ENCODE results near the gene CABCOCO1. TPM values are rescaled to one million over a fixed set of nuclear protein-coding genes. Genes with fewer than 3 reads are reported as not detected.

Gene CABCOCO1
- total RNA-seq, 1 donor, result 6.2 TPM

DNA sequence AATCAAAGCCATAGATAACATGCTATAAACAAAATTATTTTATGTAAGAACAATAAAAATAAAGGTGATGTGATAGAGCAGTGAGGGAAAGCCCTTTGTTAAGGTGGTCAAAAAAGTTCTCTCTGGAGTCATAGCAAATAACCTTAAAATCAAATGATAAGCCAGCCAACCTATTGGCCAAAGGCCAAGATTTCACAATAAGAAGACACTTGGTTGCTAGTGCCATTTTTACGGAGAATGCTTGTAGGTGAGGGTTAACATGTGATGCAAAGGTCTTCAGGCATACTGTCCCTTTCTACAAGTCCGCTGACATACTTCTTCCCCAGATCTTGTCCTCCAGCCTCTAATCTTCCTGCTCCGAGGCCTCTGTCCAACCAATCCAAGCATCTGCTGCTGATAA is 140.5 kb downstream of the CABCOCO1 start:
- no peak for DNase-seq (ENCODE audit: low read depth)
- TF ChIP-seq, protein P1, sequence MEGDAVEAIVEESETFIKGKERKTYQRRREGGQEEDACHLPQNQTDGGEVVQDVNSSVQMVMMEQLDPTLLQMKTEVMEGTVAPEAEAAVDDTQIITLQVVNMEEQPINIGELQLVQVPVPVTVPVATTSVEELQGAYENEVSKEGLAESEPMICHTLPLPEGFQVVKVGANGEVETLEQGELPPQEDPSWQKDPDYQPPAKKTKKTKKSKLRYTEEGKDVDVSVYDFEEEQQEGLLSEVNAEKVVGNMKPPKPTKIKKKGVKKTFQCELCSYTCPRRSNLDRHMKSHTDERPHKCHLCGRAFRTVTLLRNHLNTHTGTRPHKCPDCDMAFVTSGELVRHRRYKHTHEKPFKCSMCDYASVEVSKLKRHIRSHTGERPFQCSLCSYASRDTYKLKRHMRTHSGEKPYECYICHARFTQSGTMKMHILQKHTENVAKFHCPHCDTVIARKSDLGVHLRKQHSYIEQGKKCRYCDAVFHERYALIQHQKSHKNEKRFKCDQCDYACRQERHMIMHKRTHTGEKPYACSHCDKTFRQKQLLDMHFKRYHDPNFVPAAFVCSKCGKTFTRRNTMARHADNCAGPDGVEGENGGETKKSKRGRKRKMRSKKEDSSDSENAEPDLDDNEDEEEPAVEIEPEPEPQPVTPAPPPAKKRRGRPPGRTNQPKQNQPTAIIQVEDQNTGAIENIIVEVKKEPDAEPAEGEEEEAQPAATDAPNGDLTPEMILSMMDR (IDR thresholded peaks at IDR 0.05; ENCODE audit: insufficient read depth, low read length), result no peak

GRCh38 chr10:61804414-61804813 is 141.7 kb downstream of the CABCOCO1 start:
- no peak overlapping the region for H3K4me3 ChIP-seq (ENCODE audit: low read depth, low read length)
- DNase-seq (ENCODE audit: low read depth), result peak; percentile 49
- TF ChIP-seq, protein P1 (IDR thresholded peaks at IDR 0.05; ENCODE audit: insufficient read depth, low read length), result no peak

More for the DNA sequence above, 140.5 kb downstream of the CABCOCO1 start:
- no peak overlapping the region for H3K4me3 ChIP-seq (ENCODE audit: low read depth, low read length)

DNA sequence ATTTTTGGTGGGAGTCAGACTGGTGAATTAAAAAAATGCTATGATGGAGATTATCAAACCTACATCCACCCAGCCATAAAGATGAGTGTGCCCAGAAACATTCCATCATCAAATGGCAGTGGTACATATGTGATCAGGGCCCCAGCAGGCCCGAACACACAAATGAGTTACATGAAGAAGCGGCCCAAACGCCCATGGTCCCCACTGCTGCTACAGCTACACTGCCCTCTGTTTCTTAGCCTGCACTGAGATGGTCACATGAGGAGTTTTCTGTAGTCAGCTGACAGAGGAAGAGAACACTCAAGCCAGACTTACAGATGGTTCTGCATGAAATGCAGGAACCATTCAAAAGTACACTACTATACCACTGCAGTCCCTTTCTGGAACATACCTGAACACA is 142.4 kb downstream of the CABCOCO1 start:
- TF ChIP-seq, protein P1 (IDR thresholded peaks at IDR 0.05; ENCODE audit: insufficient read depth, low read length), result no peak
- no peak for DNase-seq (ENCODE audit: low read depth)
- no peak overlapping the region for H3K4me3 ChIP-seq (ENCODE audit: low read depth, low read length)

- DNase-seq (ENCODE audit: low read depth), result no peak
- H3K4me3 ChIP-seq (ENCODE audit: low read depth, low read length), result no peak overlapping the region
- TF ChIP-seq, protein P1 (IDR thresholded peaks at IDR 0.05; ENCODE audit: insufficient read depth, low read length), result no peak
Observed at GRCh38 chr10:61810263-61810662, 147.5 kb downstream of the CABCOCO1 start.

DNA sequence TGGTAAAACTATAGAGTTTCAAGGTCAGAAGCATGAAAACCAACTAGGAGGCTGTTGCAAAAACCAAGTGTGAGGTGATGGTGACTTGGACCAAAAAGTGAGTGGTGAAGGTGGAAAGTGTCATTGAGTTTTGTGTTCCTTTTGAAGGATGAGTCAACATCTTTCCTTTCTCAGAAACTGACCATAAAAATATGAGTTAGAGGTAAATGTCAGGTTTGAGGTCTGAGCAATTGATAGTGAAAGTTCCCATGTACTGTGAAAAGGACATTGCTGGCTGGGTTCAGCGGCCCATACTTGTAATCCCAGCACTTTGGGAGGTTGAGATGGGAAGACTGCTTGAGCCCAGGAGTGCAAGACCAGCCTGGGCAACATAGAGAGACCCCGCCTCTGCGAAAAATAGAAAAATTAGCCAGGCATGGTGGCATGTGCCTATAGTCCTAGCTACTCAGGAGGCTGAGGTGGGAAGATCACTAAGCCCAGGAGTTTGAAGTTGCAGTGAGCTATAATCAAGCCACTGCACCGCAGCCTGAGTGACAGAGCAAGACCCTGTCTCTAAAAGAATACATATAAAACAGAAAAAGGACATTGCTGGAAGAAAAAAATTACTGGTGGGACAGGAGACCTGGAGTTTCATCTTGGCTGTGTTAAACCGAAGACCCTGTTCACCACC is 149.5 kb downstream of the CABCOCO1 start:
- H3K4me3 ChIP-seq (ENCODE audit: low read depth, low read length), result no peak overlapping the region
- no peak for DNase-seq (ENCODE audit: low read depth)
- TF ChIP-seq, protein P1 (IDR thresholded peaks at IDR 0.05; ENCODE audit: insufficient read depth, low read length), result no peak

DNA sequence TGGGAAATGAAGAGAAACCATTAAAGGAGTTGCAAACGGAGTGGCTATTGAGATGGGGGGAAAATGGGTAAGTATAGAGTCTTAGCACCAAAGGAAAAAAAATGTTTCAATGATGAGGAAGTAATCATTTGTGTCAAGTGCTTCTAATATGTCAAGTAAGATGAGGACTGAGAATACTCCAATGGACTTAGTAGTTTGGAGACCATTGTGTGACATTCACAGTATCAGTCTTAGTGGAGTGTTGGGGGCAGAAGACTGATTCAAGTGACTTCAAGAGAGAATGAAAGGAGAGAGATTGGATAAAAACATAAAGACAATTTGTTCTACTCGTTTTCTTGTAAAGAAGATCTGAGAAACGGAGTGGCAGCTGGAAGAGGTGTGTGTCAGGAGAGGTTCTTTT is 150.2 kb downstream of the CABCOCO1 start:
- no peak overlapping the region for H3K4me3 ChIP-seq (ENCODE audit: low read depth, low read length)
- DNase-seq (ENCODE audit: low read depth), result no peak
- TF ChIP-seq, protein P1 (IDR thresholded peaks at IDR 0.05; ENCODE audit: insufficient read depth, low read length), result no peak

GRCh38 chr10:61814160-61814559 is 151.4 kb downstream of the CABCOCO1 start:
- DNase-seq (ENCODE audit: low read depth), result no peak
- H3K4me3 ChIP-seq (ENCODE audit: low read depth, low read length), result no peak overlapping the region
- TF ChIP-seq, protein P1 (IDR thresholded peaks at IDR 0.05; ENCODE audit: insufficient read depth, low read length), result no peak
